ENCODE results near the gene IFT74.

The IFT74 gene

GRCh38 chr9:26949637-26950069 lies 6.6 kb upstream of the IFT74 start:
- TF ChIP-seq CTCF (IDR thresholded peaks at IDR 0.05; ENCODE audit: low read depth, low read length) = no peak

GRCh38 chr9:26950521-26950920 lies 5.7 kb upstream of the IFT74 start:
- TF ChIP-seq CTCF (IDR thresholded peaks at IDR 0.05; ENCODE audit: low read depth, low read length) = no peak
- no peak for DNase-seq (ENCODE audit: extremely low read depth, low read depth)

More at GRCh38 chr9:26949637-26950069, 6.6 kb upstream of the IFT74 start:
- no peak for DNase-seq (ENCODE audit: extremely low read depth, low read depth)

DNA sequence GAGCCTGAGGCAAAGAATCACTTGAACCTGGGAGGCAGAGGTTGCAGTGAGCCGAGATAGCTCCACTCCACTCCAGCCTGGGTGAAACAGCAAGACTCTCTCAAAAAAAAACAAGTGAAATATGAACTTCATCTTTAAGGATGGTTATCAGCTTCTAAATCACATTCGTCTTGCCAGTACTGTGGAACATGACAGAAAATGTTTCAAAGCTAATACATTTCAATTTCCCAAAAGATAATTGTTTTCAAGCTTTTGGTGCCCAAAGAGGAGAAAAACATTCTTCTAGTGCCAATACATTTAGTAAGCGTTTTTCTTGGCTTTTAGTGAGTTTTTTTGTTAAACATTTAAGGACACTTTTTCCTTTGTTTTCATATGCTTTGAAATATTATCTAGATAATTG lies 4.4 kb upstream of the IFT74 start:
- no peak for TF ChIP-seq CTCF (IDR thresholded peaks at IDR 0.05; ENCODE audit: low read depth, low read length)
- DNase-seq (ENCODE audit: extremely low read depth, low read depth) = no peak

DNA sequence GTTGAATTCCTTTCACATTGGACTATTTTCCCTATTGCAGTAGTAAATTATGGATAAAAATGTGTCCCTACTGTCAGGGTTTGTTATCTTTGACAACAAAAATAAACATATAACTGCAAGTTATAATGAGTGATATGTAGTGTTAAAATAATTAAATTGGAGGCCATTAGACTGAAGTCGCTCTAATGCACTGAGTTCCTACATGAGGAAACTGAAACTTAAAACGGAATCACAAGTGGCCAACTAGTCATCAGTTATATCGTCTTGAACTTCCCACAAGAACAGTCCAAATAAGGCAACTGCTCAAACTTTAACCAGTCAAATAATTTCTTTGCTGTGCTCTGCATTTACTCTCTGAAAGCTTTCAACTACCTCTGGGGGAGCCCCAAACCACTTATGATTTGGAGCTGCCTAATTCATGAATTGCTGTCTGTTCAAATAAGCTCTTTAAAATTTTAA lies 2.1 kb upstream of the IFT74 start:
- no peak for DNase-seq (ENCODE audit: extremely low read depth, low read depth)
- no peak for TF ChIP-seq CTCF (IDR thresholded peaks at IDR 0.05; ENCODE audit: low read depth, low read length)

DNA sequence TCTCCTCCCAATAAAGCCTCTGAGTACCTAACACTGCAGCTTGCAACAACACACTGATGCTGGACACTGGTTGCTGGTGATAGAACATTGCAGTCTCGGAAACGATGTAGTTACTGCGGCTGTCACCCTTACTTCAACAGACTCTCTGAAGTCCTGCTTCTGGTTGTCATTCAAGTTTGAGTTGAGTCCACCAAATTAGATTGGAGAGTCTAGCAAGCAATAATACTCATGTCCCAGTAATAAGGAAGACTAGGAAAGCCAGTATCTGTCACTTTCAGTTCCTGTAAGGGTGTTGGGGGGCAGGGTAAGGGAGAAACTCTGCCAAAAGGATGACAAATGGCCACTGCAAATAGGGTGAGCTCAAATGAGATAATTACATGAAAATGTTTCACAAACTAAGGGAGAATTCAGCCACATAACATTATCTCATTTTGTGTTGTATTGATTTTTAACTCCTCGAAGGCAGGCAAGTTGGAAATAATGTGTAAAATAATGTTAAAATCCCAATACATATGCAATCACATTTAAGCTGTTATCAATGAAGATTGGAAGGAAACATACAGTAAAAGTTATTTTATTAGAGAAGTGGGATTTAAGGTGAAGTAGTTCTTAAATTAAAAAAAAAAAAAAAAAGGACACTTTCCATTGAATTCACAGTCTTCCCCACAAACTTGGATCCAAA lies 849 bp upstream of the IFT74 start:
- DNase-seq (ENCODE audit: extremely low read depth, low read depth) = no peak

DNA sequence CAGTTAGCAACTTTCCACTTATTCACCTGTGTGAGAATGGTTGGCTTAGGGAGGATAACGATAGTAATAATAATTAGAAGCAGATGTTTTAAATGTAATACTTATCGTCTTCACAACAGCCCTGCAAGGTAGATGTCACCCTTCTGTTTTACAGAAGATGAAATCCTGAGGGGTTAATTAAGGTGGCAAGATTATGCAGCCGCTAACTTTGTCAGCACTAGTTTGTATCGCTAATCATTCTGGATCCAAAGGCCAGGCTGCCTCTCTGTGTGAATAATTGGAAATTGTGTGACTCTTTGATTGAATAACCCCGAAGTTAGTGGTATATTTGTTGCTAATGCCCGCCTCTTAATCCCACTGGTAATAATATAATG lies 635 bp downstream of the IFT74 start:
- DNase-seq (ENCODE audit: extremely low read depth, low read depth) = no peak
- no peak for TF ChIP-seq CTCF (IDR thresholded peaks at IDR 0.05; ENCODE audit: low read depth, low read length)

More for the DNA sequence above, 849 bp upstream of the IFT74 start:
- no peak for TF ChIP-seq CTCF (IDR thresholded peaks at IDR 0.05; ENCODE audit: low read depth, low read length)

GRCh38 chr9:26971721-26972120 lies 15.5 kb downstream of the IFT74 start:
- DNase-seq (ENCODE audit: extremely low read depth, low read depth) = no peak
- no peak for TF ChIP-seq CTCF (IDR thresholded peaks at IDR 0.05; ENCODE audit: low read depth, low read length)
